EH (cell line): ENCODE data around the gene SOCS2.

Source experiments
- DNase-seq: peaks from one replicate; pipeline ENCODE4 v3.0.0-alpha.2; 2015; ENCODE audit warnings: low read depth

The SOCS2 gene

GRCh38 chr12:93567174-93567573, 5.3 kb upstream of the SOCS2 start:
- DNase-seq, result no peak

- no peak for DNase-seq
These were observed 4.4 kb upstream of the SOCS2 start for GRCh38 chr12:93568091-93568490.

- no peak for DNase-seq
These were observed 3.2 kb upstream of the SOCS2 start for GRCh38 chr12:93569301-93569655.

- peak; percentile 89 for DNase-seq
These were observed 2.6 kb upstream of the SOCS2 start for GRCh38 chr12:93569656-93570551.

- peak; percentile 96 for DNase-seq
These were observed 1.7 kb upstream of the SOCS2 start for GRCh38 chr12:93570552-93571364.

- DNase-seq, result peak; percentile 91
These were observed 1.0 kb upstream of the SOCS2 start for GRCh38 chr12:93571365-93571924.

GRCh38 chr12:93572712-93573551, 457 bp downstream of the SOCS2 start:
- DNase-seq, result peak; percentile 45

GRCh38 chr12:93573552-93574223, 1.2 kb downstream of the SOCS2 start:
- DNase-seq, result peak; percentile 71

GRCh38 chr12:93577222-93577621, 4.7 kb downstream of the SOCS2 start:
- peak; percentile 47 for DNase-seq

GRCh38 chr12:93578221-93578620, 5.7 kb downstream of the SOCS2 start:
- DNase-seq, result no peak

GRCh38 chr12:93580682-93581081, 8.2 kb downstream of the SOCS2 start:
- no peak for DNase-seq

GRCh38 chr12:93581370-93581769, 8.9 kb downstream of the SOCS2 start:
- DNase-seq, result no peak

- DNase-seq, result no peak
These were observed 9.9 kb downstream of the SOCS2 start for GRCh38 chr12:93582351-93582750.

- no peak for DNase-seq
These were observed 11.3 kb downstream of the SOCS2 start for GRCh38 chr12:93583627-93584392.

GRCh38 chr12:93585247-93585646, 12.8 kb downstream of the SOCS2 start:
- no peak for DNase-seq

GRCh38 chr12:93587611-93588010, 15.1 kb downstream of the SOCS2 start:
- DNase-seq, result no peak

GRCh38 chr12:93589081-93589480, 16.6 kb downstream of the SOCS2 start:
- peak; percentile 52 for DNase-seq

GRCh38 chr12:93591137-93591868, 18.8 kb downstream of the SOCS2 start:
- DNase-seq, result peak; percentile 96

GRCh38 chr12:93592641-93593406, 20.3 kb downstream of the SOCS2 start:
- no peak for DNase-seq
